8988T (cell line): ENCODE results near the gene KMT2A.

Experiments used
- DNase-seq: peaks from one replicate; pipeline ENCODE4 v3.0.0; 2011

KMT2A gene

GRCh38 chr11:118491041-118491440, 54.7 kb downstream of the KMT2A start:
- no peak for DNase-seq

- DNase-seq, result no peak
Measured at GRCh38 chr11:118497831-118498230, 61.5 kb downstream of the KMT2A start.

- DNase-seq, result no peak
Measured at GRCh38 chr11:118503216-118503615, 66.9 kb downstream of the KMT2A start.

- DNase-seq, result no peak
Measured at GRCh38 chr11:118511601-118512000, 75.3 kb downstream of the KMT2A start.

- DNase-seq, result no peak
Measured at GRCh38 chr11:118514103-118514502, 77.8 kb downstream of the KMT2A start.

GRCh38 chr11:118519549-118519948, 83.3 kb downstream of the KMT2A start:
- DNase-seq, result no peak

- no peak for DNase-seq
Measured at GRCh38 chr11:118521892-118522311, 85.6 kb downstream of the KMT2A start.

GRCh38 chr11:118522571-118523072, 86.3 kb downstream of the KMT2A start:
- peak; percentile 66 for DNase-seq

GRCh38 chr11:118524356-118524755, 88.1 kb downstream of the KMT2A start:
- no peak for DNase-seq

GRCh38 chr11:118524757-118525470, 88.6 kb downstream of the KMT2A start:
- DNase-seq, result no peak

GRCh38 chr11:118526688-118527087, 90.4 kb downstream of the KMT2A start:
- DNase-seq, result no peak

GRCh38 chr11:118527109-118527508, 90.8 kb downstream of the KMT2A start, which contains the start of gene TTC36:
TTC36 (plus strand) TSS chr11:118527474; CDS start chr11:118527495, 21 bp downstream.
- DNase-seq, result no peak

- DNase-seq, result no peak
Measured at GRCh38 chr11:118528511-118528910, 92.2 kb downstream of the KMT2A start.

GRCh38 chr11:118529584-118530175, 93.4 kb downstream of the KMT2A start:
- DNase-seq, result no peak

GRCh38 chr11:118530180-118530682, 93.9 kb downstream of the KMT2A start:
- DNase-seq, result no peak

GRCh38 chr11:118530683-118531596, 94.6 kb downstream of the KMT2A start, which contains the start of gene TMEM25:
TMEM25 (plus strand) TSS chr11:118531192; CDS start chr11:118531802, 610 bp downstream.
- peak; percentile 95 for DNase-seq

GRCh38 chr11:118531597-118532084, 95.3 kb downstream of the KMT2A start:
- DNase-seq, result peak; percentile 65

GRCh38 chr11:118532091-118532490, 95.8 kb downstream of the KMT2A start:
- no peak for DNase-seq

- no peak for DNase-seq
Measured at GRCh38 chr11:118532852-118533768, 96.8 kb downstream of the KMT2A start.

GRCh38 chr11:118533769-118534729, 97.8 kb downstream of the KMT2A start:
- no peak for DNase-seq
